GM12873 (cell line): ENCODE measurements around the gene FHOD1.

Source experiments
- CTCF ChIP-seq: IDR thresholded peaks from 2 replicates; pipeline ENCODE4 v1.5.1; 2012; ENCODE audit warnings: low read depth, mild to moderate bottlenecking, moderate library complexity, low read length, control low read depth; ENCODE audit not compliant: insufficient read depth; ENCODE audit errors: missing control alignments

The FHOD1 gene

GRCh38 chr16:67247192-67248072 is at the start of gene FHOD1:
Gene FHOD1 (minus strand): TSS chr16:67247481. CDS start chr16:67247410, 71 bp downstream.
- no peak for TF ChIP-seq CTCF

DNA sequence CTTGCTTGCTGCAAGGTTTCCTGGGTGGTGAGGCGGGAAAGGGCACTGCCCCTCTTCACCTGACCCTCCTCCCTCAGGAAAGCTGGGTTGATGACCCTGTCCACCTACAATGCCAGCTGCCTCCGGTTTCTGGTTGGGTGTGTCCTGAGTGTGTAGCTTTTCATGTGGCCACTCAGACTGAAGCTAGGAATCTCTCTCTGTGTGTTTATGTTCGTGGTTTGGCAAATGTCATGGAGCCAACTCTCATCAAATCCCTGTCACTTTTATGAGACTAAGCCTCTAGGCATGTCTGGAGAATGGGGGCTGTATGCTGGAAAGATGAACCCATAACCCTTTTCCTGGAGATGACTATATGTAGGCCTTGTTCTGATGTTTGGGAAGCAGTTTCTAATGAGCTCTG is 49.1 kb upstream of the FHOD1 start:
- no peak for TF ChIP-seq CTCF

GRCh38 chr16:67294938-67295361 is 47.7 kb upstream of the FHOD1 start:
- no peak for TF ChIP-seq CTCF

- no peak for TF ChIP-seq CTCF
Observed at GRCh38 chr16:67294171-67294757, 47.0 kb upstream of the FHOD1 start.

DNA sequence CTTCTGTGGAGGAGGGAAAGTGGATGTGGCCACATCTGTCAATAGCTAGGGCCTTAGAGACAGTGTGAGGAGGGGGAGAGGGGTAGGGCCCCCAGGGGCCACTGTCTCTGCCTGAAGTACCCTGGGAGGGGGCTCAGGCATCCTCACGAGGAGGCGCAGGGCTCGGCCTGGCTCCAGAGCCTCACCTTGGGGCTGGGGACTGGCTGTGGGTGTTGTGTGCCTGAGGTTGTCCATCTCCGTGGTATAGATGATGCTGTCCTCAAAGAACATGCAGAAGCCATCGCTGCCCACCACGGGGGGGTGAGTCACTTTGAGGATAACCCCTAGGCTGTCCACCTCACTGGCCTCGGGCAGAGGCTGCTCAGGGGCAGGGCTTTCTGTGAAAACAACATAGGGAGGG is 44.2 kb upstream of the FHOD1 start:
- no peak for TF ChIP-seq CTCF

- no peak for TF ChIP-seq CTCF
Observed at GRCh38 chr16:67287960-67288359, 40.7 kb upstream of the FHOD1 start.

DNA sequence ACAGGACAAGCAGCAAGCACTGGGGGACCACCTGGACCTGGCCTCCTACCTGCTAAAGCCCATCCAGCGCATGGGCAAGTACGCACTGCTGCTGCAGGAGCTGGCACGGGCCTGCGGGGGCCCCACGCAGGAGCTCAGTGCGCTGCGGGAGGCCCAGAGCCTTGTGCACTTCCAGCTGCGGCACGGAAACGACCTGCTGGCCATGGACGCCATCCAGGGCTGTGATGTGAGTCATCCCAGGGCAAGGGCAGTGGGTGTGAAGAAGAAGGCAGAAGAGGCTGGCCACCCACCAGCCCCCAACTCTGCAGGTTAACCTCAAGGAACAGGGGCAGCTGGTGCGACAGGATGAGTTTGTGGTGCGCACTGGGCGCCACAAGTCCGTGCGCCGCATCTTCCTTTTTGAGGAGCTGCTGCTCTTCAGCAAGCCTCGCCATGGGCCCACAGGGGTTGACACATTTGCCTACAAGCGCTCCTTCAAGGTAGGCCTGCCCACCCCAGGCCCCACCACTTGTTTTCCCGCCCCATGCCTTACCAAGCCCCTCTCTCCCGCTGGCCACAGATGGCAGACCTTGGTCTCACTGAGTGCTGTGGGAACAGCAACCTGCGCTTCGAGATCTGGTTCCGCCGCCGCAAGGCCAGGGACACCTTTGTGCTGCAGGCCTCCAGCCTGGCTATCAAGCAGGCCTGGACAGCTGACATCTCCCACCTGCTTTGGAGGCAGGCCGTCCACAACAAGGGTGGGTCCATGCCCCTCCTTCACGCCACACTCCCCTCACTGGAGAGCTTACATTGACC is 39.4 kb upstream of the FHOD1 start:
- no peak for TF ChIP-seq CTCF
